ENCODE measurements around the gene VAV3.

- TF ChIP-seq CTCF (IDR thresholded peaks at IDR 0.05 in 4 of 5, conservative IDR thresholded peaks at IDR 0.05 in 1 of 5) (no peak), POLR2A (IDR thresholded peaks at IDR 0.05) (no peak)
Observed at GRCh38 chr1:107817206-107817605, 147.8 kb downstream of the VAV3 start.

Measured in gastrocnemius medialis (tissue), 4 donors.